Lower leg skin (tissue), 3 donors: ENCODE results near the gene RMI2.

Experiments used
- CTCF ChIP-seq, 3 donors: fragments of 450-650 bp; IDR thresholded peaks; one replicate each; pipeline ENCODE4 v1.5.1; 2016; ENCODE audit warnings: antibody characterized with exemption in 3 of 3, mild to moderate bottlenecking in 3 of 3, moderate library complexity in 2 of 3
- POLR2A ChIP-seq, 2 donors: fragments of 450-650 bp; IDR thresholded peaks; one replicate each; pipeline ENCODE4 v1.6.1; 2016 to 2017; ENCODE audit warnings: antibody characterized with exemption in 2 of 2, mild to moderate bottlenecking in 1 of 2, moderate library complexity in 1 of 2

- TF ChIP-seq POLR2A (IDR thresholded peaks at IDR 0.05) (no peak), CTCF (IDR thresholded peaks at IDR 0.05) (no peak)
Measured at GRCh38 chr16:11323551-11324336, 21.5 kb upstream of the RMI2 start.
